BLaER1 (cell line): ENCODE data around the gene FAM24B.
A peak's percentile ranks its signal among the peaks of the same experiment; 100 is the strongest.

Experiments
- H3K27ac ChIP-seq: shearing (Covaris generic); formaldehyde crosslinking; 2 replicates; pipeline ENCODE4 v1.8.1; 2022
- H3K27me3 ChIP-seq: shearing (Covaris generic); formaldehyde crosslinking; 2 replicates; pipeline ENCODE4 v1.8.1; 2022
- H3K36me3 ChIP-seq: shearing (Covaris generic); formaldehyde crosslinking; 2 replicates; pipeline ENCODE4 v1.8.1; 2022
- H3K4me1 ChIP-seq: shearing (Covaris generic); formaldehyde crosslinking; 2 replicates; pipeline ENCODE4 v1.8.1; 2022
- H3K4me2 ChIP-seq: shearing (Covaris generic); formaldehyde crosslinking; 2 replicates; pipeline ENCODE4 v1.8.1; 2022
- H3K4me3 ChIP-seq: shearing (Covaris generic); formaldehyde crosslinking; 2 replicates; pipeline ENCODE4 v1.8.1; 2022
- H3K9ac ChIP-seq: shearing (Covaris generic); formaldehyde crosslinking; 2 replicates; pipeline ENCODE4 v1.8.1; 2022
- H3K9me3 ChIP-seq: shearing (Covaris generic); formaldehyde crosslinking; 2 replicates; pipeline ENCODE4 v1.8.1; 2022
- H4K20me1 ChIP-seq: shearing (Covaris generic); formaldehyde crosslinking; 2 replicates; pipeline ENCODE4 v1.8.1; 2022
- Cebpa-rat ChIP-seq: shearing (Covaris generic); IDR thresholded peaks from 2 replicates; pipeline ENCODE4 v1.8.1; 2022

The FAM24B gene

DNA sequence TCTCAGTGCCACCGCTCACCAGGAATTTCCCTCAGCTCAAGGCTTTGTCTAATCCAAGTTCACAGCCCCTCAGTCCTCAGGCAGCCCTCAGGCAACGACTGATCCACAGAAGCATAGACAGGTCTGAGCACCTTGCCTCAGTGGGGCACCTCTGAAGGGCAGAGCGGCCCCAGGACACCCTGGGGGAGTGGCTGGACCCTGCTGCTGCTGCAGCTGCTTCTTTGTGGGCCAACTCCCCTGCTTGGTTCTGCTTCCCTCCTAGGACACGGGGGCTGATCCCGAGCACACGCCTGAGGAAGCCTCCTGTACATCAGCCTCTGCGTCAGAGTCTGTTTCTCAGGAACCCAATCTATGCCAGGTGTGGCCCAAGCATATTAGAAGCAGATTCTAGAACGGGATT is 49.9 kb downstream of the FAM24B start:
- Histone ChIP-seq H4K20me1 (no peaks in the 10 kb centered on the region), H3K36me3 (no peaks in the 10 kb centered on the region), H3K9ac (no peak overlapping the region), H3K27ac (no peak overlapping the region), H3K4me3 (no peak overlapping the region), H3K4me2 (no peak overlapping the region), H3K9me3 (no peaks in the 10 kb centered on the region), H3K4me1 (peaks cover 13% of the 10 kb centered on the region), H3K27me3 (no peaks in the 10 kb centered on the region)
- TF ChIP-seq Cebpa-rat = no peak

DNA sequence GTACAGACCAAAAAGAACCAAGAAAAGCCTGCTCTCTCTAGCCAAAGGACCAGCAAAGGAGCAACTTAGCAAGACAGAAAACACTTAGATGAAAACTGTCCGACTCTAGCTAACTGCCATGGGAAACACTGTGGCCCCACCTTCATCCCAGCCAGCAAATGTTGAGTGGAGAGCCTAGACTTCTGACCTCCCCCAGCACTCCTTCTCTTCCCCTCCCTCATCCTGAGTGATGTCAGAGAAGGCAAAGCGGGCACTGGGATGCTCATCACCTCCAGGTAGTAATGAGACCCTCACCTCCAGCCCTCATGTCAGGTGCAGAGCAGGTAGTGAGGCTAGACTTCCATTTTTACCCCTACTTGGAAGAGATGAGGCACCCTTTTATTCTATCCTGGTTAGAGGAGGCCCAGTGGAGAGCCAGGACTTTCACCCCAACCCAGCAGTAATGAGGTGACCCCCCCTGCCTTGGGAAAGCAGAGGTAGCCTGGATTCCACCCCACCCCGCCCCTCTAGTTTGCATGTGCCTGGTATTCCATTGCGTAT is 50.6 kb downstream of the FAM24B start:
- Histone ChIP-seq H3K9me3 (no peaks in the 10 kb centered on the region), H3K27ac (no peak overlapping the region), H4K20me1 (no peaks in the 10 kb centered on the region), H3K36me3 (no peaks in the 10 kb centered on the region), H3K9ac (no peak overlapping the region), H3K4me3 (no peak overlapping the region), H3K27me3 (no peaks in the 10 kb centered on the region), H3K4me2 (no peak overlapping the region), H3K4me1 (peaks cover 13% of the 10 kb centered on the region)
- no peak for TF ChIP-seq Cebpa-rat

DNA sequence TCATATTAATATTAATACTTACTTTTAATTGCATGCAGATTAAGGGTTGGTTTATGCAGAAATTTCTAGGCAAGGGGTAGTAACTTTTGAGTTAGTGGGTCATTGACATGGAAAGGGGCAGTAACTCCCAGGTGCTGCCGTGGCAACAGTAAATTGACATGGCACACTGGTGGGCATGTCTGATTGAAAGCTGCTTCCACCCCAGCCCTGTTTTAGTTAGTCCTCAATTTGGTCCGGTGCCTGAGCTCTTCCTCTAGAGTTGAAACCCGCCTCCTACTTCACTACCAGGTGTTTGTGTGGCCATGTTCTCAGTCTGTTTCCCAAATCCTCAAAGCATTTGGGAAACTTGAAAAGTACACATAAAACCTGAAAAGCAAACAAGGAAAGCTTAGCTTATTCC is 52.1 kb downstream of the FAM24B start:
- Histone ChIP-seq H4K20me1 (no peaks in the 10 kb centered on the region), H3K27me3 (no peaks in the 10 kb centered on the region)
- TF ChIP-seq Cebpa-rat = no peak

DNA sequence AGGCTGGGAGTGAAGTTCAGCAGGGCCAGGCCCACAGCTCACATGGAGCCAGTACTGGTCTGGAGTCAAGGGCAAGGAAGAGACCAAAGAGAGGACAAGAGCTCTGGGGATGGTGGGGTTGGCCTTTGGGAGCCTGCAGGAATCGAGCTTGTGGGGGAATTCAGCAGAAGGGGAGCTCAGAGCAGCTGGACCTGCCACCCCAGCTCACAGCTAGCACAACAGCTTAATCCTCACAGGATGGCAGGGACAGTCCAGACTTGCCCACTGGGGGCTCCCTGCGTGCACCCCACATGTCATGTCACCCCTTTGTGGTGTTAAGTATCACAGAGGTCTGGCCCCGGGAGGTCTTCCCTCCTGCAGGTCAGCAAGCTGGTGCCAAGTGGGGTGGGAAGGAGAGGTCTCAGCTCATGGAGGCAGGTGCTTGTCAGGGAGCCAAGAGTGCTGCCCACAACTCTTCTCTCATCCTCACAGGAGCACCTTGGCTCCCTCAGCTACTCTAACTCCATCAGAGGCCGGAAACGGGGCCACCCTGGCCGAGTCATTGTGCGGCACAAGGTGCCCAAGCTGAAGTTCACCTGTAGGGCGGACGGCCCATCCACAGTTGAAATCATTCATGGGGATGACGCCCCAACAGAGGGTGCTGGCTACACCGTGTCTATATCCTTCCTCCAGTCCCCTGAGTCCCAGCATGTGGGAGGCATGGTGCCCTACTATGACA is 56.2 kb downstream of the FAM24B start:
- H3K4me3 ChIP-seq = no peak overlapping the region
- no peak for TF ChIP-seq Cebpa-rat
- H3K36me3 ChIP-seq = no peaks in the 10 kb centered on the region
- no peaks in the 10 kb centered on the region for H4K20me1 ChIP-seq
- no peak overlapping the region for H3K4me2 ChIP-seq
- peaks cover 13% of the 10 kb centered on the region for H3K4me1 ChIP-seq
- H3K27ac ChIP-seq = no peak overlapping the region
- no peaks in the 10 kb centered on the region for H3K27me3 ChIP-seq
- no peak overlapping the region for H3K9ac ChIP-seq
- no peaks in the 10 kb centered on the region for H3K9me3 ChIP-seq

More for the DNA sequence above, 52.1 kb downstream of the FAM24B start:
- no peak overlapping the region for H3K27ac ChIP-seq
- no peaks in the 10 kb centered on the region for H3K36me3 ChIP-seq
- 0 out of 2 replicates have a peak overlapping the region, but pooled peaks have one; percentile 8 for H3K4me2 ChIP-seq
- peaks cover 13% of the 10 kb centered on the region for H3K4me1 ChIP-seq
- H3K4me3 ChIP-seq = no peak overlapping the region
- no peak overlapping the region for H3K9ac ChIP-seq
- no peaks in the 10 kb centered on the region for H3K9me3 ChIP-seq

- no peak overlapping the region for H3K27ac ChIP-seq
- H4K20me1 ChIP-seq = no peaks in the 10 kb centered on the region
- no peak overlapping the region for H3K9ac ChIP-seq
- H3K27me3 ChIP-seq = no peaks in the 10 kb centered on the region
- peaks cover 5% of the 10 kb centered on the region; the same call in 1 of the 2 replicates for H3K4me1 ChIP-seq
- H3K4me2 ChIP-seq = no peak overlapping the region
- no peaks in the 10 kb centered on the region for H3K9me3 ChIP-seq
- no peak overlapping the region for H3K4me3 ChIP-seq
- no peak for TF ChIP-seq Cebpa-rat
- H3K36me3 ChIP-seq = no peaks in the 10 kb centered on the region
Observed at GRCh38 chr10:122821808-122822207, 57.6 kb downstream of the FAM24B start.

DNA sequence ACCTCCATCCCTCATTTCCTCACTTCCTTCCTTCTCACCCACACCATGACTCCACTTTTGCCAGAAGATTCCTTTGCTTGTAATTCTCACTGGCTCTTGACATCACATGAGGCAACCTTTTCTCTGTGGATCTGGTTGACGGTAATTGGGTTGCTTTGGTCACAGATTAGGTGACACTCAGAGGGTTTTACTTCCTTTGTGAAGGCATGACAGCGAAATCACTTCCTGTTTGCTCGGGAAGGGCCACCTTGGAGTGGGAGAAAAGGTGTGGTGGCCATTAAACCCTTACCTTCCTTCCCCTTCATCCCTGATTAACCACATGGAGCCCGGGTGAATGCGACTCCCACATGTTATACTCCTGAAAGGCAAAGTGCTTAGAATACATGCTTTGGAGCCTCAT is 63.9 kb downstream of the FAM24B start:
- Histone ChIP-seq H3K9me3 (no peaks in the 10 kb centered on the region), H3K4me1 (no peaks in the 10 kb centered on the region), H3K36me3 (no peaks in the 10 kb centered on the region), H3K4me2 (no peak overlapping the region), H4K20me1 (no peaks in the 10 kb centered on the region), H3K4me3 (no peak overlapping the region), H3K27me3 (no peaks in the 10 kb centered on the region), H3K9ac (no peak overlapping the region), H3K27ac (no peak overlapping the region)
- no peak for TF ChIP-seq Cebpa-rat

- Histone ChIP-seq H3K4me2 (no peak overlapping the region), H4K20me1 (no peaks in the 10 kb centered on the region), H3K27ac (no peak overlapping the region), H3K4me1 (no peaks in the 10 kb centered on the region), H3K36me3 (no peaks in the 10 kb centered on the region), H3K9ac (no peak overlapping the region), H3K4me3 (no peak overlapping the region), H3K27me3 (no peaks in the 10 kb centered on the region), H3K9me3 (no peaks in the 10 kb centered on the region)
- TF ChIP-seq Cebpa-rat = no peak
Observed at GRCh38 chr10:122814493-122814892, 64.9 kb downstream of the FAM24B start.

- Histone ChIP-seq H3K36me3 (no peaks in the 10 kb centered on the region), H3K9ac (no peak overlapping the region), H3K27me3 (no peaks in the 10 kb centered on the region), H3K4me3 (no peak overlapping the region), H3K4me2 (no peak overlapping the region), H3K27ac (no peak overlapping the region), H3K4me1 (no peaks in the 10 kb centered on the region), H4K20me1 (no peaks in the 10 kb centered on the region), H3K9me3 (no peaks in the 10 kb centered on the region)
- TF ChIP-seq Cebpa-rat = no peak
Observed at GRCh38 chr10:122812751-122813150, 66.6 kb downstream of the FAM24B start.

GRCh38 chr10:122802282-122802681 is 77.1 kb downstream of the FAM24B start:
- Histone ChIP-seq H3K27ac (no peak overlapping the region), H3K9me3 (no peaks in the 10 kb centered on the region), H3K9ac (no peak overlapping the region), H3K4me2 (no peak overlapping the region), H3K27me3 (no peaks in the 10 kb centered on the region), H3K36me3 (no peaks in the 10 kb centered on the region), H3K4me3 (no peak overlapping the region), H4K20me1 (no peaks in the 10 kb centered on the region), H3K4me1 (no peaks in the 10 kb centered on the region)
- no peak for TF ChIP-seq Cebpa-rat
